Measurements from ENCODE around the gene UBE2R2.
"Not testable (repeated sequence)": the region's sequence is repeated elsewhere in the genome, so short reads cannot be mapped to it uniquely, and the experiment has no call there.

Gene UBE2R2

DNA sequence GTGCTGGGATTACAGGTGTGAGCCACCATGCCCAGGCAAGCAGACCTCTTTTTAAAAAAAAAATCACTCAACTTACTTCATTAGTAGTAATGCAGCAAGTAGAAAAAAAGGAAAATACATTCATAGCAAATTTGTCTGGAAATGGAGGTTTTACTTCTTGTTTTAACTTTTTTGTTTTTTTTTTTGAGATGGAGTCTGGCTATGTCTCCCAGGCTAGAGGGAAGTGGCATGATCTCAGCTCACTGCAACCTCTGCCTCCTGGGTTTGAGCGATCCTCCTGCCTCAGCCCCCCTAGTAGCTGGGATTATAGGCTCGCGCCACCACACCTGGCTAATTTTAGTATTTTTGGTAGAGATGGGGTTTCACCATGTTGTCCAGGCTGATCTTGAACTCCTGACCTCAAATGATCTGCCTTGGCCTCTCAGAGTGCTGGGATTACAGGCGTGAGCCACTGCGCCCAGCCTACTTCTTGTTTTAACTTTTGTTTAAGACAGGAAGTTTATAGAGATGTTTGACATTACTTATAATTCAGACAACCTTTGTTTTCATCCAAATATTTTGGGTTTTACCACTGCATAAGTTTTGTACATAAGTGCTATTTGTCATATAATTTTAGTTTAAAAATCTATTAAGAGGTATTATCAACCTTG lies 26.5 kb downstream of the UBE2R2 start:
- DNase-seq, result no peak

DNA sequence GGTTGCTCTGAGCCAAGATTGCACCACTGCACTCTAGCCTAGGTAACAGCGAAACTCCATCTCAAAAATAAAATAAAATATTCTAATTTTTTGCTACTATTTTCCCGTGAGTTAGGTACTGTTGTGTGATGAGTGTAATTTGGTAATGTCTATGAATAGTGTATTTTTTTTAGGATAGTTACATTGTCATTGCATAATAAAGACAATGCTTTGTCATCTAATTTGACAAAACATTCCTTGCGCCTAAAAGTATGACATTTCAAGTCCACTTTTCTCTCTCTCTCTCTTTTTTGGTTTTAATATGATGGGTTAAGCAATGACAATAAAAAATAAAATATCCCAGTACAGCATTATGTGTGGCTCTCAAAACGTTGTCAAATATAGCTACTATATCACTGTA lies 29.3 kb downstream of the UBE2R2 start:
- DNase-seq, result no peak

DNA sequence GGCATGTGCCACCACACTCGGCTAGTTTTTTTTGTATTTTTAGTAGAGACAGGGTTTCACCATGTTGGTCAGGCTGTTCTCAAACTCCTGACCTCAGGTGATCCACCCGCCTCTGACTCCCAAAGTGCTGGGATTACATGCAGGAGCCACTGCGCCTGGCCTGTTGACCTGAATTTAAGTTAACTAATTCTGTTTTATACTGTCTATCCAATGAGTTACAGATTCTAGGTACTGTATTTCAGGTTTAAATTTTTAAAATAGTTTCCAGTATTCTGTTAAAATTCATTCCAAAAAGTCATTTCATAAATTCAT lies 30.9 kb downstream of the UBE2R2 start:
- not testable (repeated sequence) for DNase-seq

- no peak for DNase-seq
Observed at GRCh38 chr9:33850267-33850629, 33.3 kb downstream of the UBE2R2 start.

DNA sequence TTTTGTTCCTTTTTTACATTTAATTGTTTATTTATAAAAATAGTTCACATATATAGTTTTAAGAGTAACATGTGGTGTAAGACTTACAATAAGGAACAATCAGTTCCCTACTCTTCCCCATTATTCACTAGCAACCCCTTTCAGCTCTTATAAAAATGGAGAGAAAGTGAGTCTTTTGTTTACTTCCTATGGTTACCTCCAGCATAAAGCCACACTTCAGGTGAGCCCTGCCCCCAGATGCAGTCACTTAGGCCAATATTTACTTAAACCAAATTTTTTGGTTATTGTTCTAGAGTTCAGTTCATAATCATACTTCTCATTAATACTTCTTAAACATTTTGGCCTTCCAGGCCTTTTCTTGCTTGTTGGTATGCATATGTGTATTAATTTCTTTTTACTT lies 33.7 kb downstream of the UBE2R2 start:
- no peak for DNase-seq

DNA sequence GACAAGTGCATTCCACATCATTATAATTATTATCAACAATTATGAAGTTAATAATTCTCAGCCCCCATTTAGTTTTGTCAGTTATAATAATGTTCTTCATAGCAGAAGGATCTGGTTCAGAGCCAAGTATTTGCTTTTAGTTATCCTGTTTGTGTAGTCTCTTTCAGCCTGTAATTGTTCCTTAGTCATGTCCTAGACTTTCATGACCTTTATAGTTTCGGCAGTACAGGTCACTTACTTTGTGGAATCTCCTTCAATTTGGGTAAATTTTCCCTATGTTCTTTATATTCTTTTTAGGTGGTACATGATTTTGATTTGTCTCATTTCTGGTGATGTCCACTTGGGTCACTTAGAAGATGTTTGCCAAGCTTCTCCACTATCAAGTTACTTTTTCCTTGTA lies 34.3 kb downstream of the UBE2R2 start:
- no peak for DNase-seq

GRCh38 chr9:33852216-33852826 lies 35.4 kb downstream of the UBE2R2 start:
- no peak for DNase-seq

- no peak for DNase-seq
Observed at GRCh38 chr9:33856247-33856646, 39.3 kb downstream of the UBE2R2 start.

- no peak for DNase-seq
Observed at GRCh38 chr9:33858423-33858822, 41.5 kb downstream of the UBE2R2 start.

DNA sequence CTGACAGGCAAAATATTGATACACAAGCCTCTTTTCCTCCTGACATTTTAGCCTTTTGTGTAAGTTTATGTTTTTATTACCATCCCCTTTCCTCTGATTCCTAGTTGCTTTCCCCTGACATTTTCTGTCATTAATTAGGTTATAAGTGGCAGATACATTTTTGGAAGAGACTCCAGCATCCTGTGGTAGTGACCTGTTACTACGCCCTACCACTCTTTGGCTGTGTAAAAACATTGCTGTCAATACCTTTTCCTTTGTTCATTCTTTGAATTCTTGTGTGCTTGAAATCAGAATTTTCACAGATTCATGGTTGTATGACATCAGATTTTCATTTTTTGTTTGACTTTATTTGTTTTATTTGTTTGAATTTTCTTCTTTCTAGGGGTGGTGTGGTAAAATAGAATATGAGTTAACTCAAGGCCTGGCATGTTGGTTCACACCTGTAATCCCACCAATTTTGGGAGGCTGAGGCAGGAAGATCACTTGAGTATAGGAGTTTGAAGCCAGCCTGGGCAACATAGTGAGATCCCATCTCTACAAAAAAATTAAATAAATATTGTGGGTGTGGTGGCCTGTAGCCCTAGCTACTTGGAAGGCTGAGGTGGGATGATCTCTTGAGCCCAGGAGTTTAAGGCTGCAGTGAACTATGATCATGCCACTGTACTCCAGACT lies 43.4 kb downstream of the UBE2R2 start:
- DNase-seq, result no peak

GRCh38 chr9:33861917-33862453 lies 45.0 kb downstream of the UBE2R2 start:
- no peak for DNase-seq

- not testable (repeated sequence) for DNase-seq
Observed at GRCh38 chr9:33863027-33863426, 46.1 kb downstream of the UBE2R2 start.

DNA sequence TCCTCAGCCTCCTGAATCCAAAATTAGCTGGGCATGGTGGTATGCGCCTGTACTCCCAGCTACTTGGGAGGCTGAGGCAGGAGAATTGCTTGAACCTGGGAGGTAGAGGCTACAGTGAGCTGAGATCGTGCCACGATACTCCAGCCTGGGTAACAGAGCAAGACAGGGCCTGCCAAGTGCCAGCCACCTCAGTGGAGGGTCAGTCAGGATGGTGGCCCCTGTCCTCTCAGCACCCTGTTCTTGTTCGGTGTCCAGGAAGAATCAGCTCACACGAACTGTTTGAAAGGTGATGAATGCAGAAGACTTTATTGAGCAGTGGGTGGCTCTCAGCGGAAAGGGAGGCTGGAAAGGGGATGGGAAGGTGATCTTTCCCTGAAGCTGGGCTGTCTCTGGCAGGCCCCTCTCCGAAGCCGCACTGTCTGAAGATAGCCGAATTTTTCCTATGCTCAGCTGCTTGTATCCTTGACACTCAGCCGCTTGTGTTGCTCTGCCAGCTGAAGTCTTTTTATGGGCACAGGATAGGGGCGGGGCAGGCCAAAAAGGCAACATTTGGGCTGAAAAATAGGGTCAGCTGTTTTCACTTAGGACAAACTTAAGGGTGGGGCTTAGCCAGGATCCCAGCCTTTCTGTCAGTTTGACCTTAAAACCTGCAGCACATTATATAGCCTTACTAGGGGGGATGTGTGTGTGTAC lies 50.9 kb downstream of the UBE2R2 start:
- no peak for DNase-seq

- no peak for DNase-seq
Observed at GRCh38 chr9:33868440-33868973, 51.5 kb downstream of the UBE2R2 start.

GRCh38 chr9:33869243-33869642 lies 52.3 kb downstream of the UBE2R2 start:
- DNase-seq, result not testable (repeated sequence)

DNA sequence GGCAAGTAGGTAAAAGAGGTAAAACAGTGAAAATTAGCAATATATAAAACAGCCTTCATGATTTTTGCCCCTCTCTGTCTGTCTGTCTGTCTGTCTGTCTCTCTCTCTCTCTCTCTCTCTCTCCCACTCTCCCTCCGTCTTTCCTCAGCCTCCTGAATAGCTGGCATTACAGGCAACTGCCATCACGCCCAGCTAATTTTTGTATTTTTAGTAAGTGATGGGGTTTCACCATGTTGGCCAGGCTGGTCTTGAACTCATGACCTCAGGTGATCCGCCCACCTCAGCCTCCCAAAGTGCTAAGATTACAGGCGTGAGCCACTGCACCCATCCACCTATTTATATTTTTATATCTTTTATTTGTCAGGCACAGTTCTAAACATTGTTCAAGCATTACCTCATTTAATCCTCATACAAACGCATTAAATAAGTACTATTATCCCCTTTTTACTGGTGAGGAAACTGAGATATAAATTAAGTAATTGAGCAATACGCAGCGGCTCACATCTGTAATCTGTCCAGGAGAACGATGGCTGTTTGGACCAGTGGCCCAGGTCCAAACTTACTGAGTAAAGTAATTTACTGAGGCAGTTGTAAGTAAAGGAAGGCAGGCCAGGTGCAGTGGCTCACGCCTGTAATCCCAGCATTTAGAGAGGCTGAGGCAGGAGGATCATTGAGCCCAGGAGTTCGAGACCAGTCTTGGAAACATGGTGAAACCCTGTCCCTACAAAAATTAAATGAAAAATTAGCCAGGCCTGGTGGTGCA lies 60.9 kb downstream of the UBE2R2 start:
- DNase-seq, result no peak

- DNase-seq, result no peak
Observed at GRCh38 chr9:33878691-33879366, 61.9 kb downstream of the UBE2R2 start.

- DNase-seq, result no peak
Observed at GRCh38 chr9:33880211-33881089, 63.5 kb downstream of the UBE2R2 start.

GRCh38 chr9:33881635-33882034 lies 64.7 kb downstream of the UBE2R2 start:
- DNase-seq, result no peak

- DNase-seq, result no peak
Observed at GRCh38 chr9:33884856-33885701, 68.1 kb downstream of the UBE2R2 start.
